Measurements from ENCODE around the gene MAP4K4.
"Not testable (repeated sequence)": the region's sequence is repeated elsewhere in the genome, so short reads cannot be mapped to it uniquely, and the experiment has no call there.

MAP4K4 gene

DNA sequence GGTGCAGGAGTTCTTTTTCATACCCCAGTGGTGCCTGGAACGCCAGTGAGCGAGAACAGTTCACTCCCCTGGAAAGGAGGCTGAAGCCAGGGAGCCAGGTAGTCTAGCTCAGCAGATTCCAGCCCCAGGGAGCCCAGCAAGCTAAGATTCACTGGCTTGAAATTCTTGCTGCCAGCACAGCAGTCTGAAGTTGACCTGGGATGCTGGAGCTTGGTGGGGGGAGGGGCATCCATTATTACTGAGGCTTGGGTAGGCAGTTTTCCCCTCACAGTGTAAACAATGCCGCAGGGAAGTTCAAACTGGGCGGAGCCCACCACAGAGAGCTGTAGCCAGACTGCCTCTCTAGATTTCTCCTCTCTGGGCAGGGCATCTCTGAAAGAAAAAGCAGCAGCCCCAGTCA lies 238.3 kb downstream of the MAP4K4 start:
- DNase-seq: not testable (repeated sequence)

DNA sequence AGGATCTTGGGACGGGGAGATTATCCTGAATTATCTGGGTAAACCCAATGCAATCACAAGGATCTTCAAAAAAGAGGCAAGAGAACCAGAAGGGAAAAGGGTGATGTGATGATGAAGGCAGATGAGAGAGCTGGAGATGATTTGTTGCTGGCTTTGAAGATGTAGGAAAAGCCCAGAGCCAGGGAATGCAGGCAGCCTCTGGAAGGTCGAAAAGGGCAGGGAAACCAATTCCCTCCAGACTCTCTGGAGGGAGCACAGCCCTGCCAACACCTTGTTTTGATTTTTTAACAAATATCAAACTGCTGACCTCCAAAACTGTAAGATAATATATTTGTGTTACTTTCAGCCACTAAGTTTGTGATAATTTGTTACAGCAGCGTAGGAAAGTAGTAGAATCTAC lies 245.3 kb downstream of the MAP4K4 start:
- DNase-seq: no peak

All from cortex of kidney (tissue), 1 donor.